Inferior parietal cortex (tissue), 1 donor: ENCODE data around the gene SLC5A6.

Experiments
- DNase-seq: peaks from one replicate; pipeline ENCODE4 v3.0.0-alpha.2; 2016; ENCODE audit errors: extremely low spot score

The SLC5A6 gene

GRCh38 chr2:27175330-27175729, 36.7 kb downstream of the SLC5A6 start:
- DNase-seq: no peak

DNA sequence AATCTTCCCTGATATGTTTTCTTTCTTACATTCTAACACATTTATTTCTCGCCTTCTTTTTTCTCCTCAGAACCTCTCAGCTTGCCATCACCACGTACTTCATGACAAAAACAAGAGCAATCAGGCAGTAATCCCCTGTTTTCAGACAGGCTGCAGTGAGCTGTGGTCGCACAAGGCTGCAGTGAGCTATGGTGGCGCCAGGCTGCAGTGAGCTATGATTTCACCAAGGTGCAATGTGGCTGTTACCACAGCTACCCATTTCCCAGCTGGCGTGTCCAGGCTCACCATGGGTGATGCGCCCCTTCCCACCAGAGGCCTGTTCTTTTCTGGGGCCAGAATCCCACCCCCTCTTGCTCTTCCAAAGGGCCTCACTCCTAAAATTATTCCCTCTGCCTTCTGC, 37.4 kb downstream of the SLC5A6 start:
- no peak for DNase-seq

GRCh38 chr2:27171351-27171848, 40.7 kb downstream of the SLC5A6 start:
- no peak for DNase-seq

DNA sequence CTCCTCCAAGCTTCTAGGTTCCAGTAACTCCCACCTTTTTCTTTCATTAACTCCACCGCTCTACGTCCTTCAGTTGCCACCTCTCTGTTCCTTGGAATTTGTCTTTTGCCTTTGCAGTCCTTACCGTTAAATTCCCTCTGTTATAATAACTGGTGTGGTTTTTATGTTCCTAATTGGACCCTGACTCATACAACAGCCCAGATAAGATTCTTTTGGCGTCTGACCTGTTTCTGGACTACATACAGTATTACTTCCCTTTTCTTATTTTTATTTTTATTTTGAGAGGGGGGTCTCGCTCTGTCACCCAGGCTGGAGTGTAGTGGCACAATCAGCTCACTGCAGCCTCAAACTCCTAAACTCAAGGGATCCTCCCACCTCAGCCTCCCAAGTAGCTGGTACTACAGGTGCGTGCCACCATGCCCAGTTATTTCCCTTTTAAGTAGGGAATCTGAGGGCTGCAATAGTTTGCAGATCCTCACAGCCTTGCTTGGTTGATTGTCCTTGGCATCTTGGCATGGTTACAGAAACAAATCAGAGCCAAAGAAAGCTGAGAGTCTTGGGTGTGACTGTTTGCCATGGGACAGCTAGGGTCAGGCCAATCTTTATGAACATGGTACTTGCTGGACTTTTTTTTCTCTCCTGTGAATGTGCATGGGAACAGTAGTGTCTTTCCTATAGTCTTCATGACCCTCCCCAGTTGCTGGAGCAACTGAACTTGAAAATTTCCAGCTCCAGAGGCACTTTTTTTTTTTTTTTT, 41.3 kb downstream of the SLC5A6 start:
- no peak for DNase-seq

DNA sequence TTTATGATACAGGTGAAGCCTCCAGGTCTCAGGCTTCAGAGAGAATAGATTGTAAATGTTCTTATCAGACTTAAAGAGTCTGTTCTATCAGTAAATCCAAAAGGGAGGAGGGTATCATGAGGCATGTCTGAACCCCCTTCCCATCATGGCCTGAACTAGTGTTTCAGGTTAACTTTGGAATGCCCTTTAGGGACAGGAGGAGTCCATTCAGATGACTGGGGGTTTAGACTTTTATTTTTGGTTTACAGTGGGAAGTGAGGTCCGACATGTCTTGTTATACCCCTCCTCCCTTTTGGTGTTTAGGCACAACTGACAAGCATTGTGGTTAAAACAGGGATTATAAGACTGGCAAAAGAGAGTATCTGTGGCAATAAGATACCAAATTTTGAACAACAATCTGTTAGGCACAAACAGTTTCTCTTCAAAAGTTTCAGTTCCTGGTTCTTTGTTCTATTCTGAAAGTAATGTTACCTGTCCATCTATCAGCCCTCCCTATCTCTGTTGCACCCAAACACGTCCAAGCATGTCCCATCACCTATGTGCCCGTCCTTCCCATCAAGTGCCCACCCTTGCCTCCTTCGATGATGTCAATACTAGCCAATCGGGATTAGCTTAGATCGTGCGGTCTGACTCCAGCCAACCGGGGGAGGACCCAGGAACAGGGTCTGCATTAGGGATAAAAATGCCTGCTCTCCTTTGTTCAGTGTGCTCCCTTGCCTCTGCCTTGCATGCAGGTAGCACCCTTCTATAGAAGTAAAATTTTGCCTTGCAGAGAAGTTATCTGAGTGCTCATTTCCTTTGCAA, 46.9 kb downstream of the SLC5A6 start:
- no peak for DNase-seq

- no peak for DNase-seq
These were observed 49.6 kb downstream of the SLC5A6 start for GRCh38 chr2:27162151-27163121.

DNA sequence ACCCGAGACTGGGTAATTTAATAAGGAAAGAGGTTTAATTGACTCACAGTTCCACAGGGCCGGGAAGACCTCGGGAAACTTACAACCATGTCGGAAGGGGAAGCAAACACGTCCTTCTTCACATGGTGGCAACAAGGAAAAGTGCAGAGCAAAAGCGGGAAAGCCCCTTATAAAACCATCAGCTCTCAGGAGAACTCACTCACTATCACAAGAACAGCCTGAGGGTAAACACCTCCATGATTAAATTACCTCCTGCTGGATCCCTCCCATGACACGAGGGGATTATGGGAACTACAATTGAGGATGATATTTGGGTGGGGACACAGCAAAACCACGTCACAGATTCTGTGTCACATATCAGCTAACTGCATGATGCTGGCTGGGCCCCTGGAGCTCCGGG, 51.9 kb downstream of the SLC5A6 start:
- DNase-seq: no peak

DNA sequence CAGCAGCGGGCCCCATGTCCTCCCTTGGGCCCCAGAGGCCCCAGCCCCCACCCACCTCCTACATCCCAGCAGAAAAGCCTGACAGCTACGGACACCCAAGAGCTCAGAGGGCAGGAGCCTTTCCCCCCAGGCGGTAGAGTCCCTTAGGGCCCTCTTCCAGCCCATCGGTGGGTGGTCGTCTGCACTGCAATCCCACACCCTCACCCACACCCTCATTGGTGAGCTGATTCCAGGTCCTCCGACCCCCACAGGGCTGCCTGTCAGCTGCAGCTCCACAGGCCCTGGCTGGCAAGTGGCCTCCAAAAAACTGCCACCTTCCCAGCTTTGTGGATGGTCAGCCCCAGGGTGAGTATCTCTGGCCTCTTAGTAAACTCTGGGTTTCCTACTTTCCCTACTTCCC, 52.8 kb downstream of the SLC5A6 start:
- no peak for DNase-seq

DNA sequence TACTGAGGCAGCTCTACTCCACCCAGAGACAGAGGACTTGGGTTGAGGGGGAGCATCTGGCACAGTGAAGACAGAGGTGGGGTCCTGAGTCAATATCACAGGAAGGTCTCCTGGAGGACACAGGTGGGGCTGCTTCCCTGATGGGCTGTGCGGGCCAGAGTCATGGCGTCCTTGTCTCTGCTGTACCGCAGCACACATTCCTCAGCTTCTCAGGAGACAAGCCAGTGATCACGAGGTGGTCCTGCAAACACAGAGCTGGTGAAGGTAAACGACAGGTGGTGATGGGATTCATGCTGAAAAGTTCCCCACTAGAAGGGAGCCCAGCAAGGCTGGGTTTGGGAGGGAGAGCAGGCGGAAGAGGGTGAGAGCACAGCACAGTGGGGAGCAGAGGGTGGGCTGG, 53.6 kb downstream of the SLC5A6 start:
- DNase-seq: no peak

DNA sequence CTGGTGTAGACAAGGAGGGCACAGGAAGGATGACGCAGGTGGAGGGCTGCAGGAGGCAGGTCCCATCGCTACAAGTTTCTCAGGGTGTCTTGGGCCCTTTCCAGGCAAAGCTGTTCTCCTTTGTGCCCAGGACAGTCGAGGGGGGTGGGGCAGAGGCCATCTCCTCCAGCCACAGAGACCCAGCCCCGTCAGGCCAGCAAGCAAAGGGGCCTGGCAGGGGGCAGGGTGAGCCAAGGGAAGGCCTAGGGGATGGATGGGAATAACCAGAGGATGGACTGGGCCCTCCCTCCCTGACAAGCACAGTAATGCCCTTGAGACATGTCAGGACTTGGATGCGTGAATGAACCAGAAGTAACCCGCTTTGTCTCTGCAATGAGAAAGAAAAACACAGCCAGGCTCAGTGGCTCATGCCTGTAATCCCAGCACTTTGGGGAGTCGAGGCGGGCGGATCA, 57.0 kb downstream of the SLC5A6 start:
- no peak for DNase-seq

DNA sequence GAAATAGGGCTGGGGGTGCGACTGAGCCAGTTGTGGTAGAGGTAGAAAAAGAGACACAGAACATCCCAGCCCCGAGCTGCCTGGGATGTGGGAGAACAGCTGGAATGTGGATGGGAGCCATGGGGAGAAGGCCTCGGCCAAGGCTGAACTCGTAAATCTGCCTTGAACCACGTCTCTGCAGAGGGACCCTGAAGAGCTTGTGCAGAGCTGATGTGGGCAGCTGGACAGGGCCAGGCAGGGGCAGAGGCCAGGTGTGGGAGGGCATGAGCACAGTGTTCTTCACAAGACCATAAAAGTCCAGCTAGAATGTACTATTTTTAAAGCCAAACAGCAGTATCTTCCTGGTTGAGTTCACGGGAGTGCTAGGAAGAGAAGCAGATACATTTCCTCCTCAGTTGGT, 57.6 kb downstream of the SLC5A6 start:
- no peak for DNase-seq

DNA sequence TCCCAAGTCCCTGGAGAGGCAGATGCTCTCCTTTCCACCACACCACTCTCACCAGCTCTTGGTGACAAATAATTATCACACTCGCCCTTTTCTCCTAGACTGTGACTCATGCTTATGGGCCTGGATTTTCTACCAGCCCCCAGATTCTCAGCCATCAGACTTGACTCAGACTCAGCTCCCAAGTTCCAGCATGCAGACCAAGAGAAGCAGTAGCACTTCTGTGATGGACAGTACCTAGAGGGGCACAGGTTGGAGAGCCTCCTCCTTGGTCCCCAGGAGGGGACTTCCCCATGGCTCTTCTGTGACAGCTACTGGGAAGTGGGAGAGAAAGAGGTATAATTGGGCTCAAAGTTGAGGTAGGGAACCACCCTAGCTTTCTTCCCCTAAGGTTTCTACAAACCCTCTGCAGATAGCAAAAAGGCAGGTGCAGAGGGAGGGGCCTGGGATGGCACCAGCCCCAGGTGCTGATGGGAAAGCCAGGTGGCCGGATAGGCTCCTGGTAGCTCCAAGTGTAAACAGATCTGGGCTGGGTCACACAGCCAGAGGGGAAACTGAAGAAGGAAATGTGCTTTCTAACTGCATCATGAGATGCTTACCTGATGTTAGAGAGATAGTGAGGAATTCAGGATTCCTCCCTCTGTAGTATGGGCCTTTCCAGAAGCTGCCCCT, 59.1 kb downstream of the SLC5A6 start:
- no peak for DNase-seq

- no peak for DNase-seq
These were observed 59.8 kb downstream of the SLC5A6 start for GRCh38 chr2:27152102-27152795.

DNA sequence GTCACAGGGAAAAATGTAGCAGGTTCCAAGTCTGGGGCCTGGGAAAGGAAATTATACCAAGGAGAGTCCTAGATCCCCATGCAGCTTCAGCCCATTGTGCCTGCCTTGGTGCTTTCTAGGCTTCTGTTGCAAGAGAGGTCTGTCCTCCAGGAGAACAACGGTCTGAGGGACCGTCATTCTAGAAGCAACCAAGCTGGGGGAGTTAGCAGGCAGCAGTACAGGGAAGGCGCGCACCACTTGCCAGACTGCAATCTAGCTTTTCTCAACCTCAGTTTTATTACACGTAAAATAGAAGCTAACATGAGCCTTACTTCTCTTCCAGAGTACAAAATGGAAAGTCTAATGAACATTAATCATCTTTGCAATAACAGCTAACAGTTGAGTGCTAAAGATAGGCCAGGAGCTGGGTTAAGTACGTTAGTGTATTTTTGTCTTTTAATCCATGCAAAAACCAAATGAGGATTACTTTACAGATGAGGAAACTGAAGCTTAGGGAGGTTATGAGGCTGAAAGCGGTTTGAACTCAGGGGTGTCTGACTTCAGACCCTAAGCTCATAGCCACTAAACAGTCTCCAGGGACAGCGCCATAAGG, 61.3 kb downstream of the SLC5A6 start:
- no peak for DNase-seq
